SHP77 treated with DMSO at 0.1 percent for 48 hours (cell line): Measurements from ENCODE around the gene KLHL12.
A peak's percentile ranks its signal among the peaks of the same experiment; 100 is the strongest.

Experiments used
- DNase-seq: peaks from one replicate; lab custom pipeline; 2025; lab: John Stamatoyannopoulos, UW

The KLHL12 gene

GRCh38 chr1:202926581-202927491, at the start of gene KLHL12:
KLHL12 (minus strand) TSS chr1:202927234; CDS start chr1:202925162, 2,072 bp downstream.
- DNase-seq = peak; percentile 88

DNA sequence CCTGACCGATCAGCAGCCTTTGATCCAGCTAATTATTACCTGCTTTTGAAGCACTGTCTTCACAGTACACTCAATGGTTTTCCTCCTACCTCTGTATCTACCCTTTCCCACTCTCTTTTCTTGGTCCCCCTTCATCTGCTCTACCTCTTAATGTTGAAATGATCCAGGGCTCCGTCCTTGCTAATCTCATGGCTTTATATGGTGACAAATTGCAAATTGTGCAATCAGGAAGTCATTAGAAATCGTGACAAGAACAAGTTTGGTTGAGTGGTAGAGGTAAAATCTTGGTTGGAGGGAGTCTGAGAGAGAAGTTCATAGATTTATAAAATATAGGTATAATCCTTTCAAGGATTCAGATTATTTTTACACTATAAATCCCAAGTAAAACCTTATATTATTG, 49.6 kb upstream of the KLHL12 start:
- DNase-seq = no peak

DNA sequence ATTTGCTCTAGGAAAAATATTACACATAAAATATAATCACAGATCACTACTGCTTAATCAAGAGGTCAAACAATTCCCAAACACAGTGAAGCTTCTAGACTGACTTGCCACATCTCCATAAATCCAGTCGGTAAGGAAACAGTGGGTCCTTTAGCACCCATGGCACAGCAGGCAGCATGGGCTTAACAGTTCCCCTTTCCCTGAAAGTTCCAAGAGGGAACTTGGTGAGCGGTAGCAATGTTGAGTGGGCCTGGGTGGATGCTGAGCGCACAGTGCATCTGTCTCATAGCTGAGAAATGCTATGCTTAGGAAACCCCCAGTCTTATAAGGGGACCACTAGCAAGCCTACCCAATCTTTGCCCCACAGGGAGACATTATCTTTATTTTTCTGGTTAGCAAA, 47.8 kb upstream of the KLHL12 start:
- DNase-seq = no peak

DNA sequence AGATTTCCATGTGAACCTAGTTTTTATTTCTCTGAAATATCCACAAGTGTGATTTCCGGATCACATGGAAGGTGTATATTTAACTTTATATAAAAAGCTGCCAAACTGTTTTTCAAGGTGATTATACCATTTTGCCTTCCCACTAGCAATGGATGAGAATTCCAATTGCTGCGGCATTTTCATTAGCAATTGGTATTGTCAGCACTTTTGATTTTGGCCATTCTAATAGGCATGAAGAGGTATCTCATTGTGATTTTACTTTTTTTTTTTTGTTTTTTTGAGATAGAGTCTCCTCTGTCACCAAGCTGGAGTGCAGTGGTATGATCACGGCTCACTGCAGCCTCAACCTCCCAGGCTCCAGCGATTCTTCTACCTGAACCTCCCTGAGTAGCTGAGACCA, 45.0 kb upstream of the KLHL12 start:
- no peak for DNase-seq

DNA sequence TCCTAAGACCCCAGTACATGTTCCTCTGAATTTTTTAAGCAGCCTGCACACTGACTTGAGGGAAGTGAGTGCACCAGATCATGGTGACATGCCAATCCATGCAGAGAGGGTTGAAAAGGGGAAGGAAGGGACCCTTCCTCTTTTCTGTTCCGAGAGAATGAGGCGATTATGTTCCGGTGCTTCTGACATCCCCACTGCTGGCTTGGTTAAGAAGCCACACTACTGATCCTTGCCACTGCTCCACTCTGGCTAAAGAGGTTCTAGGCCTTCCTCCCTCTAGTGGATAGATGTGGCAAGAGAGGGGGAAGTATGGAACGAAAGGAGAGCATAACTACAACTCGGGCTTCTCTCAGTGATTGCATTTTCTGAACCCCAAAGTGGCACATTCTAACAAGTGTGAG, 41.9 kb upstream of the KLHL12 start:
- peak; percentile 38 for DNase-seq

DNA sequence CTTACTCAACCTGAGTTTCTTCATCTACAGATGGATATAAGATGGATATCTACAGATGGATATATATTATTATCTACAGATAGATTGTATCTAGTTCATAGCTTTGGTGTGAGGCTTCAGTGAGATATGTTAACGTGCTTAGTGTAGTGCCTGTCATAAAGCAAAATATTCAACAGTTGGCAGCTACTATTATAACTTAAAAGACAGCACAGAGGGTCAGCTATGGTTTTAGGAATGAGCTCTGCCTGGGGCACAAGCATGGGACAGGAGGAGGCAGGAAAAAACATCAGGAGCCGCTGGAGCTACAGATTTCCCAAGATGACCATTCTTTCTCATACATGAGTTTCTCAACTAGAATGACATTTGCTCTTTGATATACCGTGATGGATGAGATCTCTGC, 41.3 kb upstream of the KLHL12 start:
- DNase-seq = no peak

- no peak for DNase-seq
These were observed 40.7 kb upstream of the KLHL12 start for GRCh38 chr1:202967684-202968281.

DNA sequence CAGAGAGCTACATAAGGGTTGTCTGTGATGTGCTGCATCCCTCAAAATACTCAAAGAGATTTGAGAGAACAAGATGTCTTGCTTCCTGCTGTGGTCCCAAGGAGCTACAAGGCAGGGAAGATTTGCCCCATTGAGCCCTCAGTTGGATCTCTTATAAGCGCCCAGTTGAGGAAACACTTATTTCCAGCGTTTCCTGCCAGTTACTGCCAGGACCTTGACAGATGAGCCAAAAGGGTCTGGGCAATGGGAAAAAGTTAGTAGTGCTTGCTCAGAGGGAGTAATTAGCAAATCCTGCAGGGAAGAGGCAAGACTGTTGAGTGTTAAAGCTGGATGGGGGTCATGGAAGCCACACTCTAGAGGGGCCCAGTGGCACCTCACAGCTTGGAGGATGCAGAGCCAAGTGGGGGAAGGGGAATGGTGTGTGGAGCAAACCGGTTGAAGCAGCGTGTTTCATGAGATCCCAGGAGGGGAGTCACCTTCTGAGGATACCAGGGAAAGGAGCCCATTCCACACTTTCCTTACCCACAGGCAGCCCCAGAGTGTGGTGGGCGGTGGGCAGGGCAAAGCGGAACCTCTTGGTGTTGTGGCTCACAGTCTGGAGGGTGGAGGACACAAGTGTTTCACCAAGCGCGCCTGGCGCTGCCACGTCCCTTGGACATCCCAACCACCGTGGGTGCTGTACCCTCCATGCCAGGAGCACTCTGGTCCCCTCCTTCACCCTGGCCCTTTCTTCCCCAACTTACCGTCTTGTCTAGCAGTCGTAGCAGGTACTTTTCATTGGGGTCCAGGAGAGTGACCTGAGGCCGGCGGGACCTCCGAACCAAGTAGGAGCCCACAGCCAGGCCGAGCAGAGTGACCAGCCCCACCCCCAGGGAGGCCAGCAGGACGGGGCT, 39.2 kb upstream of the KLHL12 start:
- no peak for DNase-seq

- no peak for DNase-seq
These were observed 38.4 kb upstream of the KLHL12 start for GRCh38 chr1:202965422-202965821.

- peak; percentile 84 for DNase-seq
These were observed 37.9 kb upstream of the KLHL12 start for GRCh38 chr1:202964791-202965410.

- no peak for DNase-seq
These were observed 34.3 kb upstream of the KLHL12 start for GRCh38 chr1:202961220-202961880.

- no peak for DNase-seq
These were observed 32.2 kb upstream of the KLHL12 start for GRCh38 chr1:202959276-202959620.

DNA sequence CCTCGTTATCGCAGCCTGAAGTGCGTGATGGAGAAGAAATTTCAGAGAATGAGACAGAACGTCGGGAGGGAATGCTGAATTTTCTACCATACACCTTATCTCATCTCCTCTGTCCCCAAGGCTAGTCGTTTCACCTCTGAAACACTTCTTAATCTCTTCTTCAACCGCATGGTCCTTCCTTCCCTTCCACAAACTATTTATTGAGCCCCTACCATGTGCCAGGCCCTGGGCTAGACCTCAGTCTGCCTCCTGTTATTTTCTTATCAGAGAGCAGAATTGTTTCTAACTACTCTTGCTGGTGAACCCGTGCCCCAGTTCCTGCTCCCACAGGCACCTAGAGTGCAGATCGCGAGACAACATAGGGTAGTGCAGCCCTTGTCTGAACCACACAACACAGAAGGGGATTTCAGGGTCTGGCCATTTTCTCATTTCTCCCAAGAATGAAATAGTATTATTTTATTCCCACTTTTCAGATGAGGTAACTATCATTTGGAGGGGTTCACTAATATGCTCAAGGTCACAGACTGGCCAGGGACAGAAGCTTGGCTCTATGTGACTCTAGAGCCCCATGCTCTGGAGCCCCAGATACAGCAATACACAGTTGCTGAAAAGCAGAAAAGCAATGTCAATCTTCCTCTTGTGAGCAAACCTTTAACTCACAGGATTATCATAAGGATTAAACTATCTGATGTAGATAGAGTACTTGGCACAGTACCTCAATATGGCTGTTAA, 31.7 kb upstream of the KLHL12 start:
- peak; percentile 7 for DNase-seq

DNA sequence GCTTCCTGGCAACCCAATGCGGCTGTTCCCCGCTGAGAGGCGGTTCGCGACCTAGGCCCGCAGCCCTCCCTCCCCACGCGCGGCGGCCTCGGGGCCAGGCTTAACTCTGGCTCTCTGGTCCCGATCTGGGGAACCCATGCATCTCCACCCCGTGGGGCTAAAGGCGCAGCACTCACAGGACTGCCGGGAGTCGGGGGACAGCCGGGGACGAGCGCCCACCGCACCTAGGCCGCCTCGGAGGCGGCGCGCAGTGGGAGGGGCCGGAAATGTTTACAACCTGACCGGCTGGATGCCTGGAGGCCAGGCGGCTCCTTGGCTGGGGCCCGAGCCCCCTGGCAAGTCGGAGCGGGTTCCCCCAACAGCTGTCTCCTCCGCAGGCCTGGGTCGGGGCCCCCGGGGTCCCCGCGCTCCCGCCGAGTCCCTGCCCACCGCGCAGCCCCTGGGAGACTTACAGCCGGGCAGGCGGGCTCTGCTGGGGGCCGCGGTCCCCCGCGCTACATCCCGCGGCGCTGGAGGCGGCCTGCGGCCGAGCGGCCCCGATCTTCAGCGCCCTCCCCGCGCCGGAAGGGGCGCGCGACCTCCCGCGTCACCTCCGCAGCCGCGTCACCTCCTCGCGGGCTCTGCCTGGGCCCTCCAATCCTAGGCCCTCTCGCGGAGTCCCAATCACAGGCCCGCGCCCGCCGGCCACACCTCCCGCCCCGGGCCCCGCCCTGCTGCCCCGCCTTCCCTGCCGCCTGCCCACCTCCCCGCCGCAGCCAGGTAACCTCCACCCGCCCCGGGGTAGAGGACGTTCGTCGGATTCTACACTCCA, 30.9 kb upstream of the KLHL12 start, which contains the start of gene ADIPOR1:
TSS of gene ADIPOR1 (minus strand) at position 580 of the 811 bp plus-strand sequence. CDS start 7,242 bp downstream, outside the sequence.
- peak; percentile 49 for DNase-seq

DNA sequence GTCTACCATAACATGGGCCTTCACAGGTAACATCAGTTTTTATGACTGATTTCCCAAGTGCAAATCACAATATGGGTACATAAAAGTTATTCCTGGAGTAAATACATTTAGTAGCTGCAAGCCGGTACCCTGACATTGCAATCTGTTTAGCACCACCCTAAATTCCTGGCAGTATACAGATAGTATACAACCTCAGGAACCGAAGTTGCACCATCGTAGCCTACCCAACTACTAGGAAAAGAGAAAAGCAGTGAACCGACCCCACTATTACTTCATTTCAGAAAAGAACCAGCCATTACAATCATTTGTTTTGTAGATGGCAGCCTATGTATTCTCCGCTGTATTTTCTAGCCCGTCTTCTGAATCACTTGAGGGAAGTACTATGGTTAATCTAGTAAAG, 29.9 kb upstream of the KLHL12 start:
- no peak for DNase-seq

GRCh38 chr1:202954057-202954745, 27.2 kb upstream of the KLHL12 start:
- DNase-seq = no peak

- DNase-seq = no peak
These were observed 26.4 kb upstream of the KLHL12 start for GRCh38 chr1:202953392-202953791.

GRCh38 chr1:202952818-202953217, 25.8 kb upstream of the KLHL12 start:
- DNase-seq = no peak

GRCh38 chr1:202952099-202952498, 25.1 kb upstream of the KLHL12 start:
- DNase-seq = no peak
